HUES48 (cell line): ENCODE data around the gene RPS2.
A peak's percentile ranks its signal among the peaks of the same experiment; 100 is the strongest.
"Not testable (repeated sequence)": the region's sequence is repeated elsewhere in the genome, so short reads cannot be mapped to it uniquely, and the experiment has no call there.

ENCODE experiments used
- H3K27ac ChIP-seq: one replicate; pipeline ENCODE4 v1.7.0; 2013; ENCODE audit warnings: low read depth, low read length, inconsistent platforms
- H3K27me3 ChIP-seq: 2 replicates; pipeline ENCODE4 v1.6.1; 2013; ENCODE audit warnings: mild to moderate bottlenecking, low read length; ENCODE audit not compliant: control insufficient read depth, insufficient read depth
- H3K36me3 ChIP-seq: 2 replicates; pipeline ENCODE4 v1.6.1; 2013; ENCODE audit warnings: low read length; ENCODE audit not compliant: control insufficient read depth, insufficient read depth
- H3K4me1 ChIP-seq: 2 replicates; pipeline ENCODE4 v1.6.1; 2013; ENCODE audit warnings: mild to moderate bottlenecking, low read length; ENCODE audit not compliant: control insufficient read depth, insufficient read depth
- H3K4me3 ChIP-seq: 2 replicates; pipeline ENCODE4 v1.5.1; 2013; ENCODE audit warnings: mild to moderate bottlenecking, low read depth, low read length
- H3K9ac ChIP-seq: 2 replicates; pipeline ENCODE4 v1.6.1; 2013; ENCODE audit warnings: mild to moderate bottlenecking, low read depth, low read length, moderate library complexity
- H3K9me3 ChIP-seq: 2 replicates; pipeline ENCODE4 v1.6.1; 2013; ENCODE audit warnings: low read length; ENCODE audit not compliant: control insufficient read depth, insufficient read depth

Gene RPS2

GRCh38 chr16:1942810-1943726 is 21.6 kb downstream of the RPS2 start, which contains the start of gene MSRB1:
TSS of gene MSRB1 (minus strand) at chr16:1943199. CDS start at chr16:1943156, 43 bp downstream.
- peak within 1 kb of the TSS; percentile 78 for H3K4me3 ChIP-seq
- H3K9me3 ChIP-seq = no peaks in the 10 kb centered on the region
- H3K27ac ChIP-seq = no peak within 1 kb of the TSS
- peaks cover 9% of the 10 kb centered on the region for H3K4me1 ChIP-seq
- no peak within 1 kb of the TSS for H3K9ac ChIP-seq
- peaks cover 21% of the 10 kb centered on the region for H3K36me3 ChIP-seq
- H3K27me3 ChIP-seq = no peaks in the 10 kb centered on the region

GRCh38 chr16:1942047-1942809 is 22.4 kb downstream of the RPS2 start:
- Histone ChIP-seq H3K9me3 (no peaks in the 10 kb centered on the region), H3K27me3 (no peaks in the 10 kb centered on the region), H3K4me1 (peaks cover 9% of the 10 kb centered on the region), H3K36me3 (peaks cover 26% of the 10 kb centered on the region), H3K9ac (no peak overlapping the region), H3K27ac (no peak overlapping the region), H3K4me3 (peak overlapping the region; percentile 78)

- H3K4me1 ChIP-seq = peaks cover 9% of the 10 kb centered on the region
- H3K4me3 ChIP-seq = no peak overlapping the region; the same call in 1 of the 2 replicates
- no peaks in the 10 kb centered on the region for H3K9me3 ChIP-seq
- no peaks in the 10 kb centered on the region for H3K27me3 ChIP-seq
- H3K36me3 ChIP-seq = peaks cover 26% of the 10 kb centered on the region
- H3K27ac ChIP-seq = no peak overlapping the region
- no peak overlapping the region for H3K9ac ChIP-seq
These were observed 23.2 kb downstream of the RPS2 start for GRCh38 chr16:1941162-1942046.

GRCh38 chr16:1940273-1941161 is 24.1 kb downstream of the RPS2 start:
- Histone ChIP-seq H3K4me3 (no peak overlapping the region), H3K4me1 (peaks cover 9% of the 10 kb centered on the region), H3K9ac (no peak overlapping the region), H3K9me3 (no peaks in the 10 kb centered on the region), H3K27me3 (no peaks in the 10 kb centered on the region), H3K36me3 (peaks cover 26% of the 10 kb centered on the region), H3K27ac (no peak overlapping the region)

GRCh38 chr16:1939833-1940232 is 24.8 kb downstream of the RPS2 start:
- H3K9ac ChIP-seq, H3K4me3 ChIP-seq, H3K27me3 ChIP-seq, H3K27ac ChIP-seq, H3K9me3 ChIP-seq, H3K4me1 ChIP-seq: not testable (repeated sequence)
- H3K36me3 ChIP-seq = peaks cover 26% of the 10 kb centered on the region

DNA sequence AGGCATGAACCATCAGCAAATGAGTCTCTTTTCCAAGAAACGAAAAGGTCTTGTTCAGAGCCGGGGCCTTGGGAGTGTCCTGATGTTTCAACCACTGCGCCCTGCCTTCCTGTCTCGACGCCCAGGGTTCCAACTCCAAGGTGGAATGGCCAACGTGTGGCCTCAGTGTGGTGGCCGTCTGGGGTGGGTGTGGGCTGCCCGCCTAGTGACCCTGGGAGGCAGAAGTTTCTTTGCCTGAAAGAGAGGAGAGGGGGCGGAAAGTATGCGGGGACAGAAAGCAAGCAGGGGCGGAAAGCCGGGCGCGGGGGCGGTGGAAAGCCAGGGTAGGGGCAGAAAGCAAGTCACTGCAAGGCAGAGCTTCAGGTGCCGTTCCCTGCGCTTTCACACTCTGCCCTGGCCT is 25.7 kb downstream of the RPS2 start:
- H3K9me3 ChIP-seq = no peaks in the 10 kb centered on the region
- peaks cover 9% of the 10 kb centered on the region for H3K4me1 ChIP-seq
- peaks cover 26% of the 10 kb centered on the region for H3K36me3 ChIP-seq
- no peaks in the 10 kb centered on the region for H3K27me3 ChIP-seq
- no peak overlapping the region for H3K9ac ChIP-seq
- no peak overlapping the region for H3K4me3 ChIP-seq
- no peak overlapping the region for H3K27ac ChIP-seq

DNA sequence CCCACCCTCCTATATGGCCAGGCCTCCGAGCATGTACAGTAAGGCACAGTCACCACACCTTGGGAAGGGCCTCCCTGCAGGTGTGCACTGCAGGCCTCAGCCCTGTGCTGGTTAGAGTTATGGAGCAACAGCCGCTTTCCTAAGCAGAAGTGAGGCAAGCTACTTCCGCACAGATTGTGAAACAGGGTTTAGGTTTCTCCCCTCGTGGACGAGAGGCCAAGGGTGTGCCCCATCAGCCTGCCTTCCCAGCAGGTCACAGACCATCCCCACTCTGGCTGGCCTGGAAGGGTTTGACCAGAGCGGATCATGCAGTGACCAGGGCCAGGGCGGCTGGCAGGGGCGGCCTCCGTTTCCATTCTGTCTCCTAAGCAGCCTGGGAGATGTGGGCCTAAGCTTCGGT is 26.3 kb downstream of the RPS2 start:
- Histone ChIP-seq H3K4me3 (no peak overlapping the region), H3K27ac (no peak overlapping the region)

GRCh38 chr16:1936945-1937479 is 27.6 kb downstream of the RPS2 start:
- H3K36me3 ChIP-seq = peaks cover 26% of the 10 kb centered on the region
- no peak overlapping the region for H3K4me3 ChIP-seq
- H3K27ac ChIP-seq = no peak overlapping the region
- H3K9ac ChIP-seq = no peak overlapping the region
- H3K4me1 ChIP-seq = peaks cover 3% of the 10 kb centered on the region
- no peaks in the 10 kb centered on the region for H3K9me3 ChIP-seq
- H3K27me3 ChIP-seq = no peaks in the 10 kb centered on the region

More for the DNA sequence above, 26.3 kb downstream of the RPS2 start:
- no peaks in the 10 kb centered on the region for H3K9me3 ChIP-seq
- H3K9ac ChIP-seq = no peak overlapping the region
- peaks cover 26% of the 10 kb centered on the region for H3K36me3 ChIP-seq
- no peaks in the 10 kb centered on the region for H3K27me3 ChIP-seq
- peaks cover 9% of the 10 kb centered on the region for H3K4me1 ChIP-seq

GRCh38 chr16:1933097-1933661 is 31.4 kb downstream of the RPS2 start:
- Histone ChIP-seq H3K9ac (no peak overlapping the region), H3K27me3 (peaks cover 6% of the 10 kb centered on the region), H3K4me1 (0 out of 2 replicates have a peak, but pooled peaks cover 2% of the 10 kb centered on the region), H3K4me3 (no peak overlapping the region), H3K27ac (no peak overlapping the region), H3K9me3 (no peaks in the 10 kb centered on the region), H3K36me3 (peaks cover 6% of the 10 kb centered on the region)
